GM12865 (cell line): ENCODE data around the gene TIAM2.

ENCODE experiments used
- DNase-seq: peaks from one replicate; pipeline ENCODE4 v3.0.0; 2010; ENCODE audit warnings: low read depth
- H3K4me3 ChIP-seq: 2 replicates; pipeline ENCODE4 v1.5.1; 2011; ENCODE audit warnings: mild to moderate bottlenecking, low read depth, low read length, control low read depth
- TF ChIP-seq, protein P1 (sequence below): IDR thresholded peaks from 2 replicates; pipeline ENCODE4 v1.5.1; 2011; ENCODE audit warnings: low read length, control low read depth, low read depth, inconsistent platforms; ENCODE audit not compliant: insufficient read depth; ENCODE audit errors: missing control alignments

Gene TIAM2

GRCh38 chr6:155132617-155133016 lies 137.5 kb downstream of the TIAM2 start:
- H3K4me3 ChIP-seq, result no peak overlapping the region
- TF ChIP-seq, protein P1, sequence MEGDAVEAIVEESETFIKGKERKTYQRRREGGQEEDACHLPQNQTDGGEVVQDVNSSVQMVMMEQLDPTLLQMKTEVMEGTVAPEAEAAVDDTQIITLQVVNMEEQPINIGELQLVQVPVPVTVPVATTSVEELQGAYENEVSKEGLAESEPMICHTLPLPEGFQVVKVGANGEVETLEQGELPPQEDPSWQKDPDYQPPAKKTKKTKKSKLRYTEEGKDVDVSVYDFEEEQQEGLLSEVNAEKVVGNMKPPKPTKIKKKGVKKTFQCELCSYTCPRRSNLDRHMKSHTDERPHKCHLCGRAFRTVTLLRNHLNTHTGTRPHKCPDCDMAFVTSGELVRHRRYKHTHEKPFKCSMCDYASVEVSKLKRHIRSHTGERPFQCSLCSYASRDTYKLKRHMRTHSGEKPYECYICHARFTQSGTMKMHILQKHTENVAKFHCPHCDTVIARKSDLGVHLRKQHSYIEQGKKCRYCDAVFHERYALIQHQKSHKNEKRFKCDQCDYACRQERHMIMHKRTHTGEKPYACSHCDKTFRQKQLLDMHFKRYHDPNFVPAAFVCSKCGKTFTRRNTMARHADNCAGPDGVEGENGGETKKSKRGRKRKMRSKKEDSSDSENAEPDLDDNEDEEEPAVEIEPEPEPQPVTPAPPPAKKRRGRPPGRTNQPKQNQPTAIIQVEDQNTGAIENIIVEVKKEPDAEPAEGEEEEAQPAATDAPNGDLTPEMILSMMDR, result no peak
- DNase-seq, result no peak

DNA sequence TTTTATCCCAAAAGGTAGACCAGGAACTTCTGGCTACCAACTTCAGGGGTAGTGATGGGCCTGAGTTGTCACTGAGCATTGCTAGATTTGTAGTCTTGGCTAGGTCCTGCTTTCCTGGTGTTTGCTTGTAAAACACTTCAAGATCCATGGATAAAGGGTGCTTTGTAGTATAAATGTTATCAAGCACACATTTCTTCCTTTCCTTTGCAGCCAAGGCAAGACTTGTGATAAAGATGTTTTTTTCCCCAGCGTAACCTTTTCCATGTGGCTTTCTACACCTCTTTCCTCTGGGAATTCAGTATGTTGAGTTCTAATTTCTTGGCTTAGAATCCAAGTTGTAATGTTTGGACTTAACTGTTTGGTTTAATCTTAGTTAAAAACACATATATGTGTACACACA lies 145.9 kb downstream of the TIAM2 start:
- DNase-seq, result no peak
- H3K4me3 ChIP-seq, result no peak overlapping the region
- TF ChIP-seq, protein P1, result no peak

DNA sequence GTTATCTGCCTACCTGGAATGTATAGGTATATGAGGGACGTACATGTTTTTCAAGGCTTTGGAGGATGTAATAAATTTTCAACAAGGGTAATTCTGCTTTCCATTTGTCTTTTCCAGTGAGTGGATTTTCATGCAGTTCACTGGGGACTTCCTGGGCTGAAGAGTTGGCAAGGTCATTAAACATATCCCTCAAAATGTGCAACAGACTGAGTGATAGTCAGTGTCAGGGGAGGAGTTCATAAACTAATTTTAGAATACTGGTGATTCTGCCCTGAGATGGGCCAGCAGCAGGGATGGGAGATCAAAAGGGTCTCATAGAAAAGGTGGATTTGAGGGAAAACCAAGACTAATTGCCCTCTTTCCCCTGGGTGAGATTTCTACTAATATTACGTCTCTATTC lies 146.4 kb downstream of the TIAM2 start:
- H3K4me3 ChIP-seq, result no peak overlapping the region
- DNase-seq, result no peak
- TF ChIP-seq, protein P1, result no peak

GRCh38 chr6:155142168-155143028 lies 147.3 kb downstream of the TIAM2 start:
- H3K4me3 ChIP-seq, result no peak overlapping the region
- DNase-seq, result no peak
- TF ChIP-seq, protein P1, result no peak

GRCh38 chr6:155143029-155143577 lies 148.0 kb downstream of the TIAM2 start:
- peak; percentile 23 for DNase-seq
- TF ChIP-seq, protein P1, result no peak
- peak overlapping the region; percentile 34 for H3K4me3 ChIP-seq

DNA sequence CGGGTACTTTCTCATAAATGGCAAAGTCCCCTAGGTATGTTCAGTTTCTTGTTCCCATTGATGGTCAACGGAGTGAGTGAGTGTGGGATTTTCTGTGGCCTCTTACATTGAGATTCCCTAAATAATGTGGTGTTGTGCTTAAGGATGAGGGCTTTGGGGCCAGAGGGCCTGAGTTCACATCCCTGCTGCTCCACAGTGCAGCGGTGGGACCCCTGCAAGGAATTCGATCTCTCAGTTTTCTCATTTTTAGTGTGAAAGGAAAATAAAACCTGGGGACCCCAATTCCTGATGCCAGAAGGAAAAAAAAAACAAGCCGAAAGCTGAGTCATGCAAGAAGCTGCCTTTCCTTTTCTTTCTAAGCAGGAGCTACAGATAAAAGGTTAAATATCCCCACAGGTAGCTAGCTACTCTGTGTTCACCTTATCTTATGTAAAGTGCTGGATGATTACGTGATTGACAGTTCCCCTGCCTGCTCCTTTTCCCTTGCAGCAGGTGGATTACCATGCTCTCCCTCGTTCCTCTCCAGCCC lies 148.5 kb downstream of the TIAM2 start:
- TF ChIP-seq, protein P1, result no peak
- H3K4me3 ChIP-seq, result peak overlapping the region; percentile 34
- no peak for DNase-seq

- TF ChIP-seq, protein P1, result no peak
- no peak overlapping the region for H3K4me3 ChIP-seq
- DNase-seq, result no peak
These were observed 151.1 kb downstream of the TIAM2 start for GRCh38 chr6:155146205-155146604.
